HL-60/S4 treated with phorbol 12-myristate 13-acetate at 8.2 ng/mL for 4 days and 3 days (cell line): Measurements from ENCODE around the gene ITGB8.

Experiments
- in situ Hi-C: fragments of 300-500 bp; cut with MboI; formaldehyde crosslinking; loops from 2 replicates; pipeline ENCODE4 v1.15.0; 2022; ENCODE audit warnings: low sequenced_read_pairs

Gene ITGB8

GRCh38 chr7:20450536-20450935 lies 119.8 kb downstream of the ITGB8 start:
- in situ Hi-C loops: no loop called here

GRCh38 chr7:20454202-20454601 lies 123.5 kb downstream of the ITGB8 start:
- in situ Hi-C loops: no loop called here

- in situ Hi-C loops: no loop called here
Observed at GRCh38 chr7:20456701-20457100, 126.0 kb downstream of the ITGB8 start.

GRCh38 chr7:20458521-20458920 lies 127.8 kb downstream of the ITGB8 start:
- in situ Hi-C loops: no loop called here

- in situ Hi-C loops: no loop called here
Observed at GRCh38 chr7:20459419-20459818, 128.7 kb downstream of the ITGB8 start.

GRCh38 chr7:20464891-20465290 lies 134.2 kb downstream of the ITGB8 start:
- in situ Hi-C loops: no loop called here
